ENCODE data around the gene HOXD3.

HOXD3 gene

DNA sequence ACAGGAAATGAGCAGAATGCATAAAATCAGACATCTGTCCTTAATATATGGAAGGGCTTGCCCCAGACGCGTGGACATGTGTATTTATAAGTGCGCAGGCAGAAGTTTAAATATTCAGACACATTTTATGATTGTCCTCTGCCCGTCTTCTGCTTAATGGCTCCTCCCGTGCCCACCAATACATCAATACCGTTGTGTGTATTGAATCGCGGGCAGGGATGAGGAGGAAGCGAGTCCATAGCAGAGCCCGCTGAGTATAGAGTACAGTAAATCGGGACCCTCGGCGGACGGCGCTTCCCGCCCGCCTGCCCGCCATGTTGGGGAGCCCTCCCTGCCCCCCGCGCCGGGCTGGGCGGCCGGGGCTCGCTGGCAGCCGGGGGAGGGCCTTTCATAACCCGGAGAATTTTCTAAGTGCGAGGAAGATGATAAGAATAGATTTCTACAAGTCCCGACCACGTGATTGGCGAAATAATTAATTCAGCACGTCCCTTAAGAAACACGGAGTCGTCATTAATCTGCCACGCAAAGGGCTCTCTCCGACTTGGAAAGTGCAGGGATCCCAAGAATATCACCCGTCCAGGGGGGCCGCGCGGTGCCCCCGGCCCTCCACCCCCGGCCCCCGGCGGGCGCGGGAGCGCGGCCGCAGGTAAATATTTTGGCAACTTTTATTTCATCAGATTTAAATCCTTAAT is at the start of gene HOXD3:
TSS of gene HOXD3 (plus strand) at position 501 of the 692 bp plus-strand sequence. CDS start 11,808 bp downstream, outside the sequence.
- DNase-seq (ENCODE audit: low spot score), result no peak
- TF ChIP-seq, protein P1, sequence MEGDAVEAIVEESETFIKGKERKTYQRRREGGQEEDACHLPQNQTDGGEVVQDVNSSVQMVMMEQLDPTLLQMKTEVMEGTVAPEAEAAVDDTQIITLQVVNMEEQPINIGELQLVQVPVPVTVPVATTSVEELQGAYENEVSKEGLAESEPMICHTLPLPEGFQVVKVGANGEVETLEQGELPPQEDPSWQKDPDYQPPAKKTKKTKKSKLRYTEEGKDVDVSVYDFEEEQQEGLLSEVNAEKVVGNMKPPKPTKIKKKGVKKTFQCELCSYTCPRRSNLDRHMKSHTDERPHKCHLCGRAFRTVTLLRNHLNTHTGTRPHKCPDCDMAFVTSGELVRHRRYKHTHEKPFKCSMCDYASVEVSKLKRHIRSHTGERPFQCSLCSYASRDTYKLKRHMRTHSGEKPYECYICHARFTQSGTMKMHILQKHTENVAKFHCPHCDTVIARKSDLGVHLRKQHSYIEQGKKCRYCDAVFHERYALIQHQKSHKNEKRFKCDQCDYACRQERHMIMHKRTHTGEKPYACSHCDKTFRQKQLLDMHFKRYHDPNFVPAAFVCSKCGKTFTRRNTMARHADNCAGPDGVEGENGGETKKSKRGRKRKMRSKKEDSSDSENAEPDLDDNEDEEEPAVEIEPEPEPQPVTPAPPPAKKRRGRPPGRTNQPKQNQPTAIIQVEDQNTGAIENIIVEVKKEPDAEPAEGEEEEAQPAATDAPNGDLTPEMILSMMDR (IDR thresholded peaks at IDR 0.05; ENCODE audit: extremely low read depth, missing control alignments), result no peak

DNA sequence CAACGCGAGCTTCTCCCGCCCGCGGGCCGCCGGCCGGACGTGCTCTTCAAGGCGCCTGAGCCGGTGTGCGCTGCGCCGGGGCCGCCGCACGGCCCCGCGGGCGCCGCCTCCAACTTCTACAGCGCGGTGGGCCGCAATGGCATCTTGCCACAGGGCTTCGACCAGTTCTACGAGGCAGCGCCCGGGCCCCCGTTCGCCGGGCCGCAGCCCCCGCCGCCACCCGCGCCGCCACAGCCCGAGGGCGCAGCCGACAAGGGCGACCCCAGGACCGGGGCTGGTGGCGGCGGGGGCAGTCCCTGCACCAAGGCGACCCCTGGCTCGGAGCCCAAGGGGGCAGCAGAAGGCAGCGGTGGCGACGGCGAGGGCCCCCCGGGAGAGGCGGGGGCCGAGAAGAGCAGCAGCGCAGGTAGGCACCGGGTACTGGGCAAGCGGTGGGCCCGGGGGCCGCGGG is 49.4 kb upstream of the HOXD3 start:
- no peak for DNase-seq (ENCODE audit: low spot score)
- TF ChIP-seq, protein P1 (IDR thresholded peaks at IDR 0.05; ENCODE audit: extremely low read depth, missing control alignments), result no peak

DNA sequence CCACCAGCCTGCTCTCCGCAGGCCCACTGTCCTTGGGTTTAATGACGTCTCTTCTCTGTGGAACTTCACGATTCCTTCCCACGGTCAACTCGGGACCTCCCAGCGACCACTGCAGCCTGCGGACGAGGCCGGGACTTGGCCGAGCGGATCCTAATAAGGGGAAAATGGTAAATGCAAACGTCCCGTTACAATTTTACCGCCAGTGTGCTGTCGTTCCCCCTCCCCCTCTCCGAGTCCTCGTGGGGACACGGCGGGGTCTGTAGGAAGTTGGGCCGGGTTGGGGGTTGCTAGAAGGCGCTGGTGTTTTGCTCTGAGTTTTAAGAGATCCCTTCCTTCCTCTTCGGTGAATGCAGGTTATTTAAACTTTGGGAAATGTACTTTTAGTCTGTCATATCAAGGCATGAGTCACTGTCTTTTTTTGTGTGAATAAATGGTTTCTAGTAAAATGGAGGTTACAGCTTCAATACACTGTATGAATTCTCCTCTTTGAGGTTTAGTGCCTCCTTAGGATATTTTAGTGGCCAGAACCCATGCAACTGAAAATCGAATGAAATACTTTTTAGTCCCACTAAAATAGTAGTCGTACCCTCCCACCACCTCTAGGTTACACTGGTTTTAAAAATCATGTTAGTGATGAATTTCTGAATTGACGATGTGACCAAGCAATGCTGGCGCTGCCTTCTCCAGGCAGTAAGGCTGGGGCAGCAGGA is 47.8 kb upstream of the HOXD3 start:
- TF ChIP-seq, protein P1 (IDR thresholded peaks at IDR 0.05; ENCODE audit: extremely low read depth, missing control alignments), result no peak
- no peak for DNase-seq (ENCODE audit: low spot score)

DNA sequence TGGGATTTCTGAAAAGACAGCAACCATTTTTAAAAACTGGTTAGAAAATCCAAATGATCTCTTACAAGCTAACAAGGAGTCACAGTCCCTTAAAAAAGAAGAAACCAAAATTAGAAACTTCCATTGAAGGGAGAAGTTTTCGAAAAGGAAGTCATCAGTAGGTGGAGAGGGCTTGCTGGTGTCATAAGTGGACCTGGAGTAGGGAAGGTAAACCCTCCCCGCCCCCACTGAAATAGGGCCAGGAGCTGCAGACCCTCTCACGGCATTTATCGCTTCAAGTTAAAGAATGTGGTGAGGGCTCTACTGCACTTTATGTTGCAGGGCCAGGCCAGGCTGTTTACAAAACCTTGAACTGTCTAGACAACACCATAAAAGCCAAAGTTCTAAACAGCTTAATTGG is 47.2 kb upstream of the HOXD3 start:
- no peak for DNase-seq (ENCODE audit: low spot score)
- TF ChIP-seq, protein P1 (IDR thresholded peaks at IDR 0.05; ENCODE audit: extremely low read depth, missing control alignments), result no peak

DNA sequence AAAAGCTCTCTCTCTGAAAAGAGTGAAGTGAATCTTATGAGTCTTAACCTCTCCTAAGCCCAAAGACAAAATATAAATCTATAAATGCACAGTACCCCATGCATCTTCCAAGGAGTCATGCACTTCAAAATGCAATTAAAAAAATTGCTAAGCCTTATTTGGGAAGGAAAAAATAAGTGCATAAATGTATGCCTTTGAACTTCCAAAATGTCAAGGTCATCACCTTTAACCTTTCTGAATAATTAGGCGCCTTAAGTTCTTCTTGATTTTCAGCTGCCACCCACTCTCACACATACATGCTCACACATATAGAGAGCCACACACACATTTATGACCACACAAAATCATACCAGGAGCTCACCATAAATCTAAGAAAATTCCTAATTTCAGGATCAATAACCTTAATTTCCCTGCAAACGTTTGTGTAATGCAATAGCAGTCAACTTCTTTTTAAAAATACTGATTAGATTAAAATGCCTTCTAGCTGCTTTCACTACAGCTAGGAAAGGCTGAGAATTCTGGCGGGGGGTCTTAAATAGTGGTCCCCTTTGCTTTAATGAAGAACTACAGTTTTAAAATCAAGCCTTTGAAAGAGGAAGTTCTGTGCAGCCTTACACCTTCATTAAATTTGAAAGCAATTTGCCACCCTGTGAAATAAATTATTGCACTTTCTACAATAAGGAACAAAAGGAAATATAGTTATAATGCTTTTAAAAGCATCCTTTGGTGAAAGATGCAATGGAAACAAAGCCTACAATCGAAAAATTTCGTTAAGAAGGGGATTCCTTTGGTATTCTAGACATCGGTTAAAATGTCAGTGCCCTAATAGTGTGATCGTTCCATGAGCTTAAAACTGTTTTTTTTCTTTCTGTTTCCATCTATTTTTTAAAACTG is 46.4 kb upstream of the HOXD3 start:
- DNase-seq (ENCODE audit: low spot score), result no peak
- TF ChIP-seq, protein P1 (IDR thresholded peaks at IDR 0.05; ENCODE audit: extremely low read depth, missing control alignments), result no peak

DNA sequence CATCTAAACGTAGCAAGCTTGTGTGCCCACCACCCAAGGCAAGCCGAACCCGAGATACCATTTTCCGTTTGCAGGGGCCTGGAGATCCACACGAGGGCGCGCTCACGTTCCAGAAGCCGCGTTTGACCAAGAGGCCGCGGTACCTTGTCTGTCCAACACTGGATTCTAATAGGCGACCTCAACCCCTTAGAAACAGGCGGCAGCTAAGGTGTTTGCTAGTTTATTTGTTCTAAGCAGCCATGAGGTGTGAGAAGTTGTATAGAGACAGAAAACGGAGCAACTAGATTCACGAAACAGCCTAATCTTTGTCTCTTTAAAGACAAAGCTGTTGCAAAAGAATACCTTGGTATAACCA is 45.8 kb upstream of the HOXD3 start:
- DNase-seq (ENCODE audit: low spot score), result no peak
- TF ChIP-seq, protein P1 (IDR thresholded peaks at IDR 0.05; ENCODE audit: extremely low read depth, missing control alignments), result peak; percentile 63

Measured in GM20000 (cell line).